GM21528 (cell line): ENCODE data around the gene DDX5.

ENCODE experiments used
- ATAC-seq: cut with Tn5 transposase; IDR thresholded peaks from one replicate; pipeline ENCODE4 v1.9.1; 2021; ENCODE audit warnings: mild to moderate bottlenecking, moderate library complexity; ENCODE audit not compliant: unreplicated experiment, low FRiP score

Gene DDX5

GRCh38 chr17:64455993-64456885, 49.9 kb downstream of the DDX5 start:
- ATAC-seq, result no peak

DNA sequence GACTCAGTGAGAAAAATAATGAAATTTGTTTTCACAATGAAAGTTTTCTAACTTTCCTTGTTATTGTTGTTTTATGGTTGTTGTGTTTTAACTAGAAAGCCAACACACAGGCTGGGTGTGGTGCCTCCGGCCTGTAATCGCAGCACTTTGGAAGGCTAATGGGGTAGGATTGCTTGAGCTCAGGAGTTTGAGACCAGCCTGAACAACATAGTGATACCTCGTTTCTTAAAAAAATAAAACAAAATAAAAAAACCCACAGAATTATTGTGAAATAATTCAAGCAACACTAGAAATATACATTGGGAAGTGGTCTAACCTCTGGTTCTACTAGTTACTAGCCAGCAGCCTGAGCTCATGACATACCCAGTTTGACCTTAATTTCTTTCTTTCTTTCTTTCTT, 56.5 kb downstream of the DDX5 start:
- ATAC-seq, result no peak

GRCh38 chr17:64448665-64449512, 57.2 kb downstream of the DDX5 start, which contains the start of gene MILR1:
Gene MILR1 (plus strand): TSS chr17:64449115. CDS start chr17:64449169, 54 bp downstream.
- no peak for ATAC-seq
